Measurements from ENCODE around the gene TICAM2.

The TICAM2 gene

DNA sequence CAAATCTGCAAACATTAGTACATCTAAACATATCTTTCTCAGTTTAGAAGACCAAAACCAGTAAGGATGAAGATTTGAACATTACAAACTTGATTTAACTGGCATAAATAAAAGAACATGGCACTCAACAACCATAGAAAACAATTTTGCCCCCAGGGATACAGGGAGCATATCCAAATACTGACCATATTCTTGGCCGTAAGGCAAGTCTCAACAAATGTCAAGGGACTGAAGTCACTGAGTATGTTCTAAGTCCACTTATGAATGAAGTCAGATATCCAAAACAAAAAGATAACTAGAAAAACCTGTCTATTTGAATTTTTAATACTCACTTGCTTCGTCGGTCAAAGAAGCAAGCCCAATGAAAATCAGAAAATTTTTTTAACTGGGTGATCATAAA is 71.9 kb downstream of the TICAM2 start:
- DNase-seq = no peak
